ENCODE data around the gene CA10.

The CA10 gene

DNA sequence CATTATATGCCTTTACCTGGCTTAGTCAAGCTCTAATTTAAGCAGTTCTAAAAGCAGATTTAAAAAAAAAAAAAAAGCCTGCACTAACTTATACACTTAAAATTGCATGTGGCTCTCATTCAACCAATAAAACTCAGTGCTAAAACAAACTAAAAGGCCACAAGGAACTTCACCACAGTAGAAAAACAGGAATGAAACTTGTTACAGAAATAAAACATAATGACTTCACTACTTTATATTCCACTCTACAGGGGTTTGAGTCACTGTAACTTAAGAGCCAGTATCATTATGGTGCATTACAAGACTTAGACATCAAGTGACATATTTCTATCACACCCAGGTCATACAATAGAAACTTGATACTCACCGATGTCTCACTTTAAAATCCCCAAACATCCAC lies 11.1 kb downstream of the CA10 start:
- no peak for DNase-seq (ENCODE audit: low read depth)

DNA sequence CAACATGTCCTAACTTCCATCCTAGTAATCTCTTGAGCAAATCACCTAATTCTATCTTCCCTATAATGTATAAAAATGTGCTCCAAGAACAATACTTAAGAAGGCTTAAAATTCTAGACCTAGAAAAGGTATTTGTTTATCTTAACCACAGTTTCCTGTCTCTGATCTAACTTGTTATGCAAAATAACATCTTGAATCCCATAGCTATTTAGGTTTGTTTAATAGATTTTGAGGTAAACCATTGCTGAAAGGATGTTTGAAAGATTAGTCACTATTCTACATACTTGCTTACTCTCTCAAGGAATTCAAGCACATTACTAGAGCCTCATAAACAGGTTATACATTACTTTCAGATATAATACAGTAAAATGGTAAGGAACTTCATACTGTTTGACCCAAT lies 13.0 kb downstream of the CA10 start:
- DNase-seq (ENCODE audit: low read depth): no peak

DNA sequence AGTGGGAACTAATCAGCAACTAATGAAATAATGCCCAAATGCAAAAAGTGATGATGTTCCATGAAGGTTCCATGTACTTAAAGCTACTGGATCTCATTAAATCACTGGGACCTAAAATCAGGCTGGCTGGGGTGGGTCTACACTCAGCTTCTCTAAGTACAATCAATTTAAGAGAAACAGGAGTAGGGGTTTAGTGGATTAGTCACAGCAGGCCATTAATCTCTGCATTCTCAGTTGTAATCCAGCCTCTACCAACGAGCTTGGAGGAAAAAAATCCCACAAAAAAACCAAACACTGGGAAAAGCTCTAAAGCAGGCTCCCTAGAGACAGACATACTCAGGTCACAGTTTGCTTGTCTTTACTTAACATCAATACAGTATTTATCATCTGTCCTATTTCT lies 15.0 kb downstream of the CA10 start:
- DNase-seq (ENCODE audit: low read depth): no peak

DNA sequence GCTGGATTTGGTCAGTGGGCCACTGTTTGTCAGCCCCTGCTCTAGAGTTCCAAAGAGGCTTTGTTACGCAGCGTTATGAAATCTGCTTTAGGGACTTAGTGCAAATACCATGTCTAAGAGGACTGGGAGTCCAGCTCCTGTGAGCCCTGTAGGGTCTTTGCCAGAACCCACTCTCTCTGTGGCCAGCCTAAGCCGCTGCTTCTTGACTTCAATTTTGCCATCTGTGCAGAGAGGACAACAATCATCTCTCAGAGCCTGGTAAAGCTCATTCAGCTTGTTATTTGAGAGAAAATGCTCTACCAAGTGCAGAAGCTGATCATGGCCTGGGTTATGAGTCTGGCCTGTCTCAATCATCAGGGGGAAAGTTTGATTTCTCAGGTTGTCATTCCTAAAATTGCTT lies 17.9 kb downstream of the CA10 start:
- no peak for DNase-seq (ENCODE audit: low read depth)

- DNase-seq (ENCODE audit: low read depth): no peak
Observed at GRCh38 chr17:52138752-52139151, 19.8 kb downstream of the CA10 start.

DNA sequence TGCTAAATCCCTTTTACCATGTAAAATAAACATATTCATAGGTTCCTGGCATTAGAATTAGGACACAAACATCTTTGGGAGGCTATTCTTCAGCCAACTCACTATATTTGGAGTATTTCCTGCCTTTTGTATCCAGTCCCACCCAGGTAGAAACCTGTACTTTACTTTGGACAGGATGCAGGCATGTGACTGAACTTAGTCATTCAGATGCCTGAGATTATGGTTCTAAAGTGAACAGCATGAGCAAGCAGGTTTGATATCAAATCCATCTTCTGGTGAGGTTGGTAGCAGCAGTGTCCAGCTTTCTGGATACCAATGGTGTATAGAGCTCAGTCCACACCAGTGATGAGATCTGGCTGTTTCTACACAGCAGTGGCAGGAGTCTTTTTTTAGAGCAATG lies 20.2 kb downstream of the CA10 start:
- no peak for DNase-seq (ENCODE audit: low read depth)

GRCh38 chr17:52136166-52136565 lies 22.3 kb downstream of the CA10 start:
- DNase-seq (ENCODE audit: low read depth): no peak

- no peak for DNase-seq (ENCODE audit: low read depth)
Observed at GRCh38 chr17:52134641-52135040, 23.9 kb downstream of the CA10 start.

GRCh38 chr17:52128721-52129120 lies 29.8 kb downstream of the CA10 start:
- DNase-seq (ENCODE audit: low read depth): no peak

- no peak for DNase-seq (ENCODE audit: low read depth)
Observed at GRCh38 chr17:52124993-52125392, 33.5 kb downstream of the CA10 start.

GRCh38 chr17:52124561-52124960 lies 34.0 kb downstream of the CA10 start:
- DNase-seq (ENCODE audit: low read depth): no peak

DNA sequence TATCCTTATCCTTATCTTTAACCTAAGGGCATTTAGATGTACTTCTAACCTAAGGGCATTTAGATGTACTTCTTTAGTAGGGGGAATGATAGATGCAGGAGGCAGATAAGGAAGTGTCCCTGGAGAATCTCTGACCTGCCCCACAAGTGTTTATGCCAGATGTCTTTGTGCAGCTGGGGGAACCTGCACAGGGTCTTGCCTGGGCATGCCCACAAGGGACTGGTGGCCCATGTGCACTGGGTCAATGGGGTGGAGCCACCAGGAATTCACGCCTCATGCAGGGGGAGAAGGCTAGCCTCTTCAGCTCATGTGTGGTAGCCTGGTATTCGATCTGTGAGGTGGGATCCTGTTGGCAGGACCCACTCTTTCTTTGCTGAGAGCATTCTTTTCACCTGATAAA lies 38.0 kb downstream of the CA10 start:
- no peak for DNase-seq (ENCODE audit: low read depth)

DNA sequence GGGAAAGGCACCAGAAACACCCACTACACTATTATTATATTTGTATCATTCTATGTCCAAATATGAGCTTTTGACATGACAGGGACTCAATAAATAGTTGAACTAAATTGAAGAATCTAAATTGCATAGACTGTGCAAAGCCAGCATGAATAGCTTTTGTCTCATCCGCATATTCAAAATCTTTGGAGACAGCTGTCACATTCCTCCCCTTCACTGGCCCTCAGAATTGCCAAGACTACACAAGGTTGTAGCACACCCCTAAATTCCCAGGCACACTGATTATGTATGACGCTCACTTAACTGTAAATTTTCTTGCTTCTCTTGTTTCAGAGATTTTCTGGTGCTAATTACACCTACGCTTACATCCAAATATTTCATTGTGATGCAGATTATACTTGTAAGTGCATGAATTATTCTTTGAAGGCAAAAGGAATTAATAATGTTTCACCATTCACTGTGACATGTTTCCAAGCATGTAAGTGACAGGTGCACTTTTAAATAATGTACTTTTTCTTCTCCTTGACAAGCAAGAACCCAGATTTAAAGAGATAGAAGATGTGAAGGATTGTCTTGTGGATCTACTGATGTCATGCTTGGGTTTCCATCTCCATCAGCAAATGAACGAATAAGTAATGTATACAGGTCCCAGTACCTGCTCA lies 47.5 kb downstream of the CA10 start:
- no peak for DNase-seq (ENCODE audit: low read depth)

- DNase-seq (ENCODE audit: low read depth): peak; percentile 28
Observed at GRCh38 chr17:52106638-52107261, 51.8 kb downstream of the CA10 start.

GRCh38 chr17:52106072-52106471 lies 52.4 kb downstream of the CA10 start:
- no peak for DNase-seq (ENCODE audit: low read depth)

DNA sequence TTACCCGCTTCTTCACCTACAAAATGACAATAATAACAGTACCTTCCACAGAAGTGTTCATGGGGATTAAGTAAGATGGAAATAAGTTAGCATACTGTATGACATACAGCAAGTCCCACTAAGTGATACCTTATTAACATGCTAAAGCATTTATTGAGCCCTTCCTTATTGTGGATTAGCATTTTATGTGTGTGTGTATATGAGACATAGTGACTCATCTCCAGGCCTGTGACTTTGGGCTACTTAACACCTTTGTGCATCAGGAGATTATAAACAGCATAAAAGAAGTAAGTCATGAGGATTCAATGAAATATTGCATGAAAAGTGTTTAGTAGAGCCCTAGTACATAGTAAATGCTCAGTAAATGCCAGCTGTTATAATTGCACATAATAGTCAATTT lies 52.9 kb downstream of the CA10 start:
- no peak for DNase-seq (ENCODE audit: low read depth)

DNA sequence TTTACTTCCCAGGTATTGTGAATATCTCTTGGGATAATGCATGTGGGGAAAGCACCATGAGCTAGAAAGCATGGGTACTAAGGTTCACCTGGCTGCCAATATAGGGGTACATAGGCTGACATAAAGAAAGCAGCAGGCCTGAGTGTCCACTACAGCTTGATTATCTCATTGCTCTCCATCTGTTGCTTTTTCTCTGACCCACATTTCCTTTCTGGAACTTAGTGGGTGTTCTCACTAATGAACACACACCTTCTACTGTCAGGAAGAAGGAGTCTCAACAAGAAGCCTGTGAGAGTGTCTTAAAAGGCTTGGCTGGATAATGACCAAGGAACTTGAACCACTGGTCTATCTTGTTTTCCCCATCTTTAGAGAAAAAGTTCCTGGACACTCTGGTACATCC lies 62.5 kb downstream of the CA10 start:
- DNase-seq (ENCODE audit: low read depth): no peak

DNA sequence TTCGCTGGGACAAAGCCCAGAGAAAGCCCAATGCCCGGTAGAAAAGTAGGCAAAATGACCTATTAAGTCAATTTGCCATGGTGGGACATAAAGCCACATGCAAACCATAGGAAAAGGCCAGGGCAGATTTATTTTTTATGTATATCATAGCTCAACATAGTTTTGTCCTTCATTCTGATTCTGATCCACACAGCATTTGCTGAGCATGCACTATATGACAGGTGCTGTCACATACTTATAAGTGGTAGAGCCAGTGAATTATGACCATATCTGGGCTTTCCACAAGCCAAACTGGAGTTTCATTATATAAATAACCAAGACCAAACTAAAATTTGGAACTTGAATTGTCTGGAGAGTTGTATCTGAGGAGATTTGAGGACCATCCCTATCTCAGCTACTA lies 74.3 kb downstream of the CA10 start:
- no peak for DNase-seq (ENCODE audit: low read depth)

- no peak for DNase-seq (ENCODE audit: low read depth)
Observed at GRCh38 chr17:52079496-52079895, 79.0 kb downstream of the CA10 start.

DNA sequence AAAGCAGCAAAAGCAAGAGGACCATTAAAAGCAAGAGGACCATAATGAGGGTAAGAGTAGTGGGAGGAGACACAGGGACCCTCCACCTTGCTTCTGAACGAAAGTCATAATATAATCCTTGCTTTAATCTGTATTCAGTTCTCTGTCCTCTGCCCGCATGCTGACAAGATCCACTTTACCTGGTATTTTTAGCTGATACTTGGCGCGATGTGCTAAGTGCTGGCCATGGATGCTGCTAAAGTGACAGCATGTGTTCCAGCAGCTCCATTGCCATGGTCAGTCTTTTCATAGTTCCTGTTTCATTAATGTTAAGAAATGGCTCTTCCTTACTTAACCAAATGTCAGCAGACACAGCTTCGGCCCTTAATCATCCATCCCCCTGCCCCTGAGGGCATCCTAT lies 86.8 kb downstream of the CA10 start:
- no peak for DNase-seq (ENCODE audit: low read depth)

GRCh38 chr17:52064791-52065211 lies 93.7 kb downstream of the CA10 start:
- DNase-seq (ENCODE audit: low read depth): peak; percentile 61

DNA sequence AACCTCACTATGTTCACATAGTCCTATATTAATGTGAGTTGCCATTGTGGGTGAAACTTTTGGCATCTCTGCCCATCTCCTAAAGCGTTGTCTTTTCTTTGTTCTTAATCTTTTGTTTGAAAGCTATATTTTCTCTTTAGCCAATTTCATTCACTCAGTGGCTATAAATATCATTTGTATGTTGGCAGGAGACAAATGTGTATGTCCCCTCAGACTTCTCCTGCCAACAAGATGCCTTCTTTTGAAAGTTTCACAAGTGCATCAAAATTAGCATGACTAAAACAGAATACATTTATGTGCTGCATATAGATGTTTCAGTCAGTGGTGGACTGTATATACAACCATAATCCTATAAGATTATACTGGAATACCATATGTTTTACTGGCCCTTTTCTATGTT lies 109.0 kb downstream of the CA10 start:
- DNase-seq (ENCODE audit: low read depth): no peak

DNA sequence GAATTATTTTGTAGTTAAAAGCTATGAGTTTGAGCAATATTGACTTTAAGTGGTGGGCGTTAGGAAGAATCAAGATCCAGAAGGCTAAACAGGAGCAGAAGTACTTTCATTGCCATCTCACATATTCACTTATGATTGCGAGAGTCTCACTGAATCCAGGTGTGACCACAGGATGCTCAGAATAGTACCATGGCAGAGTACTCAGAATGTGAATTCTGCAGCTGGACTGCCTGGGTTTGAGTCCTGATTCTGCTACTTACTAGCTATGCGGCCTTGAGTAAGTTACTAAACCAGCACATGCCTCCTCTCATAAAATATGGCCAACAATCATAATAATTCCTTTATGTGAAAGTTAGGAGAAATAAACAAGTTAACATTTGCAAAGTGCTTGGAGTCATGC lies 109.5 kb downstream of the CA10 start:
- DNase-seq (ENCODE audit: low read depth): no peak

Data from GM04504 (cell line).